Common myeloid progenitor, CD34-positive (primary cell): ENCODE results near the gene TPT1.

ENCODE experiments used
- CTCF ChIA-PET: fragments of 350-600 bp; sonication (Branson Sonifier 250); formaldehyde crosslinking; loops from one replicate; lab custom pipeline; 2021; ENCODE audit warnings: antibody characterized with exemption; lab: Charles Lee
- POLR2A ChIA-PET: fragments of 350-600 bp; sonication (Branson Sonifier 250); formaldehyde crosslinking; loops from one replicate; lab custom pipeline; 2021; ENCODE audit warnings: antibody characterized with exemption; lab: Charles Lee
- DNase-seq, 3 donors: peaks; one replicate each; pipeline versions ENCODE4 v3.0.0 to v3.0.0-alpha.2; 2013
- H3K27ac ChIP-seq, 2 experiments: 1 replicate in 1 of 2; 2 replicates in 1 of 2; pipeline ENCODE4 v1.7.0; 2013; ENCODE audit warnings: inconsistent platforms in 2 of 2, low read length in 2 of 2, mild to moderate bottlenecking in 2 of 2, low read depth in 1 of 2, moderate library complexity in 1 of 2; ENCODE audit not compliant: severe bottlenecking in 2 of 2, insufficient read depth in 1 of 2, poor library complexity in 1 of 2
- H3K27me3 ChIP-seq, 5 experiments: replicated peaks in 2 of 5; 1 replicate in 3 of 5; 2 replicates in 2 of 5; pipeline versions ENCODE4 v1.6.1 to v1.7.0; 2013; ENCODE audit warnings: low read length in 4 of 5, mild to moderate bottlenecking in 2 of 5, moderate library complexity in 2 of 5, inconsistent platforms in 1 of 5; ENCODE audit not compliant: insufficient read depth in 5 of 5, control insufficient read depth in 4 of 5
- H3K36me3 ChIP-seq, 4 experiments: 1 replicate in 2 of 4; 2 replicates in 2 of 4; pipeline versions ENCODE4 v1.6.1 to v1.7.0; 2013; ENCODE audit warnings: low read length in 3 of 4, control low read depth in 1 of 4, mild to moderate bottlenecking in 1 of 4; ENCODE audit not compliant: control insufficient read depth in 4 of 4, insufficient read depth in 4 of 4
- H3K4me1 ChIP-seq, 4 experiments: 1 replicate in 3 of 4; 2 replicates in 1 of 4; pipeline versions ENCODE4 v1.6.1 to v1.7.1; 2013; ENCODE audit warnings: low read length in 3 of 4, mild to moderate bottlenecking in 3 of 4, control low read depth in 1 of 4, inconsistent platforms in 1 of 4, moderate library complexity in 1 of 4; ENCODE audit not compliant: control insufficient read depth in 4 of 4, insufficient read depth in 4 of 4; ENCODE audit errors: control extremely low read depth in 1 of 4
- H3K4me3 ChIP-seq, 7 experiments: 1 replicate in 4 of 7; 2 replicates in 3 of 7; pipeline versions ENCODE4 v1.5.1 to v1.7.0; 2013; ENCODE audit warnings: mild to moderate bottlenecking in 7 of 7, low read length in 6 of 7, moderate library complexity in 6 of 7, inconsistent platforms in 2 of 7, low read depth in 2 of 7, control low read depth in 1 of 7; ENCODE audit not compliant: insufficient read depth in 4 of 7, control insufficient read depth in 1 of 7; ENCODE audit errors: extremely low read depth in 1 of 7
- H3K9me3 ChIP-seq, 5 experiments: 1 replicate in 4 of 5; 2 replicates in 1 of 5; pipeline versions ENCODE4 v1.6.1 to v1.7.1; 2013; ENCODE audit warnings: low read length in 4 of 5, mild to moderate bottlenecking in 2 of 5, inconsistent platforms in 1 of 5, low read depth in 1 of 5, moderate library complexity in 1 of 5; ENCODE audit not compliant: control insufficient read depth in 4 of 5, insufficient read depth in 2 of 5; ENCODE audit errors: control extremely low read depth in 1 of 5
- WGBS: methylation state at CpG from one replicate; pipeline ENCODE4 v1.1.5; 2013; ENCODE audit not compliant: insufficient coverage; 5-methylcytosine and 5-hydroxymethylcytosine counted together

The TPT1 gene

GRCh38 chr13:45289936-45290563, 50.9 kb downstream of the TPT1 start:
- Histone ChIP-seq H3K4me3 (no peak overlapping the region), H3K27ac (no peak overlapping the region), H3K9me3 (no peaks in the 10 kb centered on the region), H3K27me3 (no peaks in the 10 kb centered on the region), H3K4me1 (no peaks in the 10 kb centered on the region), H3K36me3 (peaks cover 0 to 13% (median 8%) of the 10 kb centered on the region in 4 experiments)
- POLR2A ChIA-PET: no interaction called here
- DNase-seq: no peak
- CTCF ChIA-PET: interaction anchor here (0.6 to 8.2 kb wide), 5 partner anchors 8 to 242 kb away, joined by 3 to 42 read pairs (median 3); no protein-coding TSS in a partner anchor
- 83% methylated on average over 1 of the region's 3 CpGs for WGBS
